IMR-90 (cell line): ENCODE results near the gene GNPTG. TPM values are rescaled to one million over a fixed set of nuclear protein-coding genes. Genes with fewer than 3 reads are reported as not detected.

Experiments
- ATAC-seq: fragments of 200-7000 bp; cut with Tn5 transposase; 2 replicates; pipeline ENCODE4 v1.9.1; 2020; ENCODE audit warnings: low read depth, mild to moderate bottlenecking, moderate library complexity
- BruUV-seq: library from RNA; stranded (reverse); fragments of 400-500 nt; replicated peaks from 2 replicates; lab custom pipeline; 2021; lab: Mats Ljungman, UMichigan
- CTCF ChIA-PET: fragments of 300-600 bp; formaldehyde crosslinking; extraction: SDS; loops from one replicate; lab custom pipeline; 2021; ENCODE audit warnings: antibody characterized with exemption; lab: Yijun Ruan, JAX
- POLR2A ChIA-PET: fragments of 300-600 bp; sonication (Branson Sonifier 250); formaldehyde crosslinking; loops from one replicate; lab custom pipeline; 2022; ENCODE audit warnings: antibody characterized with exemption; ENCODE audit not compliant: unreplicated experiment; lab: Charles Lee
- DNase-seq: peaks from one replicate; pipeline ENCODE4 v3.0.0; 2013
- H2AFZ ChIP-seq: replicated peaks from 2 replicates; pipeline ENCODE3; 2013; ENCODE audit warnings: low read length, mild to moderate bottlenecking; ENCODE audit not compliant: poor library complexity
- H2AK5ac ChIP-seq: 2 replicates; pipeline ENCODE4 v1.6.1; 2013; ENCODE audit warnings: low read depth, low read length, inconsistent platforms
- H2AK9ac ChIP-seq: replicated peaks from 2 replicates; pipeline ENCODE3; 2013; ENCODE audit warnings: mild to moderate bottlenecking, low read depth, low read length, moderate library complexity; ENCODE audit not compliant: poor library complexity
- H2BK120ac ChIP-seq: 2 replicates; pipeline ENCODE4 v1.6.1; 2013; ENCODE audit warnings: low read depth, low read length, inconsistent platforms
- H2BK15ac ChIP-seq: 3 replicates; pipeline ENCODE4 v1.6.1; 2013; ENCODE audit warnings: low read depth, low read length, inconsistent platforms
- H2BK20ac ChIP-seq: 2 replicates; pipeline ENCODE4 v1.6.1; 2013; ENCODE audit warnings: low read depth, mild to moderate bottlenecking, inconsistent platforms, low read length, moderate library complexity
- H2BK5ac ChIP-seq: 2 replicates; pipeline ENCODE4 v1.6.1; 2013; ENCODE audit warnings: mild to moderate bottlenecking, low read depth, low read length, inconsistent platforms; ENCODE audit not compliant: poor library complexity, severe bottlenecking
- H3K14ac ChIP-seq: replicated peaks from 2 replicates; pipeline ENCODE4 v1.6.1; 2013; ENCODE audit warnings: low read depth, low read length, inconsistent platforms
- H3K18ac ChIP-seq: 2 replicates; pipeline ENCODE4 v1.6.1; 2013; ENCODE audit warnings: low read depth, low read length, control low read depth
- H3K23ac ChIP-seq: 2 replicates; pipeline ENCODE4 v1.6.1; 2013; ENCODE audit warnings: low read depth, low read length, inconsistent platforms
- H3K27ac ChIP-seq: 2 replicates; pipeline ENCODE4 v1.5.1; 2013; ENCODE audit warnings: mild to moderate bottlenecking, control low read depth, low read length; ENCODE audit not compliant: insufficient read depth
- H3K27me3 ChIP-seq: 2 replicates; pipeline ENCODE4 v1.6.1; 2013; ENCODE audit warnings: low read length; ENCODE audit not compliant: control insufficient read depth, insufficient read depth
- H3K36me3 ChIP-seq: 2 replicates; pipeline ENCODE4 v1.6.1; 2013; ENCODE audit warnings: low read length, mixed read lengths; ENCODE audit not compliant: control insufficient read depth, insufficient read depth
- H3K4ac ChIP-seq: 2 replicates; pipeline ENCODE4 v1.6.1; 2013; ENCODE audit warnings: low read depth, low read length, inconsistent platforms
- H3K4me1 ChIP-seq: 2 replicates; pipeline ENCODE4 v1.6.1; 2013; ENCODE audit warnings: low read length, mixed read lengths; ENCODE audit not compliant: control insufficient read depth, insufficient read depth
- H3K4me2 ChIP-seq: 2 replicates; pipeline ENCODE4 v1.6.1; 2013; ENCODE audit warnings: low read depth, mild to moderate bottlenecking, control low read depth, low read length, moderate library complexity
- H3K4me3 ChIP-seq: 2 replicates; pipeline ENCODE4 v1.5.1; 2013; ENCODE audit warnings: low read depth, mild to moderate bottlenecking, control low read depth, low read length, moderate library complexity; ENCODE audit not compliant: insufficient read depth
- H3K56ac ChIP-seq: 2 replicates; pipeline ENCODE4 v1.6.1; 2013; ENCODE audit warnings: low read length, inconsistent platforms; ENCODE audit not compliant: insufficient read depth; ENCODE audit errors: extremely low read depth
- H3K79me1 ChIP-seq, 2 experiments: 2 replicates each; pipeline ENCODE4 v1.6.1; 2013; ENCODE audit warnings: low read length in 2 of 2, inconsistent platforms in 1 of 2, low read depth in 1 of 2
- H3K9ac ChIP-seq: 2 replicates; pipeline ENCODE4 v1.6.1; 2013; ENCODE audit warnings: low read depth, low read length, control low read depth
- H3K9me1 ChIP-seq: 2 replicates; pipeline ENCODE4 v1.6.1; 2013; ENCODE audit warnings: low read length, inconsistent platforms; ENCODE audit not compliant: insufficient read depth
- H3K9me3 ChIP-seq: 2 replicates; pipeline ENCODE4 v1.6.1; 2013; ENCODE audit warnings: low read length; ENCODE audit not compliant: control insufficient read depth, insufficient read depth
- H4K20me1 ChIP-seq: 2 replicates; pipeline ENCODE4 v1.6.1; 2013; ENCODE audit warnings: low read length, inconsistent platforms; ENCODE audit not compliant: insufficient read depth
- H4K5ac ChIP-seq: 2 replicates; pipeline ENCODE4 v1.6.1; 2013; ENCODE audit warnings: mild to moderate bottlenecking, low read depth, low read length, control low read depth
- H4K8ac ChIP-seq, 2 experiments: 2 replicates each; pipeline ENCODE4 v1.6.1; 2013; ENCODE audit warnings: low read depth in 2 of 2, low read length in 2 of 2, control low read depth in 1 of 2, inconsistent platforms in 1 of 2
- H4K91ac ChIP-seq: 2 replicates; pipeline ENCODE4 v1.6.1; 2013; ENCODE audit warnings: low read depth, low read length, inconsistent platforms; ENCODE audit not compliant: insufficient read depth
- BHLHE40 ChIP-seq: fragments of 150-350 bp; IDR thresholded peaks from 2 replicates; pipeline ENCODE4 v1.6.1; 2016; ENCODE audit warnings: mild to moderate bottlenecking, low read depth, low read length
- MXI1 ChIP-seq: IDR thresholded peaks from 2 replicates; pipeline ENCODE4 v1.6.1; 2012; ENCODE audit warnings: low read depth, mild to moderate bottlenecking, low read length, moderate library complexity, borderline replicate concordance
- POLR2A ChIP-seq: IDR thresholded peaks from 2 replicates; pipeline ENCODE4 v1.6.1; 2012; ENCODE audit warnings: mild to moderate bottlenecking, low read depth, low read length
- USF2 ChIP-seq: fragments of 150-350 bp; IDR thresholded peaks from 2 replicates; pipeline ENCODE4 v1.6.1; 2017; ENCODE audit warnings: mild to moderate bottlenecking, antibody characterized with exemption, low read length, low read depth
- WGBS, 2 experiments: methylation state at CpG; one replicate each; pipeline versions ENCODE4 v1.1.5 to v1.1.7; 2013; ENCODE audit warnings: missing lambda C conversion rate in 2 of 2; ENCODE audit not compliant: insufficient read length in 1 of 2; ENCODE audit errors: extremely low coverage in 2 of 2; 5-methylcytosine and 5-hydroxymethylcytosine counted together
- dilution Hi-C: fragments of 300-500 bp; cut with HindIII; formaldehyde crosslinking; loops from one replicate; pipeline ENCODE4 v1.14.3; 2018; ENCODE audit warnings: low sequenced_read_pairs; ENCODE audit not compliant: unreplicated experiment
- in situ Hi-C: fragments of 300-500 bp; cut with MboI; formaldehyde crosslinking; loops from 3 replicates; pipeline ENCODE4 v1.14.3; 2019; ENCODE audit warnings: low sequenced_read_pairs, inconsistent platforms, mixed read lengths
- intact Hi-C: fragments of 100-400 bp; cut with micrococcal nuclease; formaldehyde crosslinking; loops from 2 replicates; pipeline ENCODE4 v1.10.0; 2022
- polyA plus RNA-seq, 3 experiments: library from polyadenylated mRNA; depleted of rRNA; stranded (reverse); fragments of >200 nt; gene quantifications; 2 replicates each; pipeline ENCODE4 v1.2.3, GENCODE V29; 2012; ENCODE audit warnings: low replicate concordance in 1 of 3
- total RNA-seq: library from RNA; depleted of rRNA; stranded (reverse); fragments of >200 nt; gene quantifications from 2 replicates; pipeline ENCODE4 v1.2.3, GENCODE V29; 2012

The GNPTG gene
- total and polyA plus RNA-seq, 2 of the 4 experiments (the other 2 are of a cell fraction), result 14.9 to 70.8 TPM

GRCh38 chr16:1351215-1351581, 533 bp upstream of the GNPTG start:
- H3K9ac ChIP-seq, result peak overlapping the region; percentile 93
- H3K27me3 ChIP-seq, result no peaks in the 10 kb centered on the region
- H2AFZ ChIP-seq, result peak overlapping the region; percentile 99
- peaks cover 9% of the 10 kb centered on the region for H3K4me1 ChIP-seq
- dilution Hi-C loops (no loop called here), in situ Hi-C loops (no loop called here), intact Hi-C loops (no loop called here)
- peak overlapping the region; percentile 57 to 79 for H4K8ac ChIP-seq
- peak overlapping the region; percentile 99 for H2AK9ac ChIP-seq
- peak overlapping the region; percentile 57; the same call in 1 of the 2 replicates for H4K91ac ChIP-seq
- H3K79me1 ChIP-seq, result peaks cover 28 to 63% of the 10 kb centered on the region in 2 experiments
- H2BK15ac ChIP-seq, result no peak overlapping the region
- peak overlapping the region; percentile 61 for H2BK5ac ChIP-seq
- peak overlapping the region; percentile 82 for H3K23ac ChIP-seq
- peak overlapping the region; percentile 82 for H3K4me3 ChIP-seq
- peaks cover 20% of the 10 kb centered on the region for H4K20me1 ChIP-seq
- no peak overlapping the region for H2BK120ac ChIP-seq
- TF ChIP-seq USF2, result 0 out of 2 replicates have a peak, but pooled peaks have one; percentile 5
- TF ChIP-seq MXI1, result peak; percentile 71; the same call in 1 of the 2 replicates
- TF ChIP-seq POLR2A, result no peak
- TF ChIP-seq BHLHE40, result no peak
- H3K4ac ChIP-seq, result peak overlapping the region; percentile 80
- no TSS peak for BruUV-seq
- no peak overlapping the region for H3K18ac ChIP-seq
- ChIA-PET POLR2A (no interaction called here), CTCF (no interaction called here)
- H3K9me3 ChIP-seq, result no peaks in the 10 kb centered on the region
- 2% methylated on average over 10 of the region's 35 CpGs; no CpG with 5 or more reads in 1 of the 2 experiments for WGBS, 2 experiments
- 0 out of 2 replicates have a peak overlapping the region, but pooled peaks have one; percentile 57 for H3K56ac ChIP-seq
- H2AK5ac ChIP-seq, result peak overlapping the region; percentile 91; the same call in 1 of the 2 replicates
- H3K4me2 ChIP-seq, result peak overlapping the region; percentile 99
- peak overlapping the region; percentile 56 for H3K27ac ChIP-seq
- no peaks in the 10 kb centered on the region for H3K9me1 ChIP-seq
- DNase-seq, result no peak
- H4K5ac ChIP-seq, result peak overlapping the region; percentile 48
- H2BK20ac ChIP-seq, result no peak overlapping the region
- ATAC-seq, result peak; percentile 31
- H3K36me3 ChIP-seq, result peaks cover 25% of the 10 kb centered on the region
- H3K14ac ChIP-seq, result 0 out of 2 replicates have a peak overlapping the region, but pooled peaks have one; percentile 29
